ENCODE measurements around the gene ANKRD27.
"Not testable (repeated sequence)": the region's sequence is repeated elsewhere in the genome, so short reads cannot be mapped to it uniquely, and the experiment has no call there.

ANKRD27 gene

GRCh38 chr19:32605544-32605943 is 69.4 kb downstream of the ANKRD27 start:
- no peak for DNase-seq (ENCODE audit: low read depth)
- TF ChIP-seq CTCF (IDR thresholded peaks at IDR 0.05; ENCODE audit: control insufficient read depth, extremely low read depth, insufficient read depth), result no peak
- H3K4me3 ChIP-seq (ENCODE audit: low read depth, low read length), result no peak overlapping the region

- no peak for TF ChIP-seq CTCF (IDR thresholded peaks at IDR 0.05; ENCODE audit: control insufficient read depth, extremely low read depth, insufficient read depth)
- no peak overlapping the region for H3K4me3 ChIP-seq (ENCODE audit: low read depth, low read length)
- no peak for DNase-seq (ENCODE audit: low read depth)
Measured at GRCh38 chr19:32603961-32604360, 71.0 kb downstream of the ANKRD27 start.

- DNase-seq (ENCODE audit: low read depth), result peak; percentile 15
- H3K4me3 ChIP-seq (ENCODE audit: low read depth, low read length), result no peak overlapping the region
- peak; percentile 85 for TF ChIP-seq CTCF (IDR thresholded peaks at IDR 0.05; ENCODE audit: control insufficient read depth, extremely low read depth, insufficient read depth)
Measured at GRCh38 chr19:32599736-32600157, 75.2 kb downstream of the ANKRD27 start.

GRCh38 chr19:32599258-32599657 is 75.7 kb downstream of the ANKRD27 start:
- no peak overlapping the region for H3K4me3 ChIP-seq (ENCODE audit: low read depth, low read length)
- DNase-seq (ENCODE audit: low read depth), result no peak
- no peak for TF ChIP-seq CTCF (IDR thresholded peaks at IDR 0.05; ENCODE audit: control insufficient read depth, extremely low read depth, insufficient read depth)

GRCh38 chr19:32598022-32598421 is 77.0 kb downstream of the ANKRD27 start:
- TF ChIP-seq CTCF (IDR thresholded peaks at IDR 0.05; ENCODE audit: control insufficient read depth, extremely low read depth, insufficient read depth), result no peak
- DNase-seq (ENCODE audit: low read depth), result no peak
- H3K4me3 ChIP-seq (ENCODE audit: low read depth, low read length), result no peak overlapping the region

GRCh38 chr19:32595491-32595890 is 79.5 kb downstream of the ANKRD27 start:
- H3K4me3 ChIP-seq (ENCODE audit: low read depth, low read length), result no peak overlapping the region
- no peak for DNase-seq (ENCODE audit: low read depth)
- TF ChIP-seq CTCF (IDR thresholded peaks at IDR 0.05; ENCODE audit: control insufficient read depth, extremely low read depth, insufficient read depth), result no peak

GRCh38 chr19:32594021-32594420 is 81.0 kb downstream of the ANKRD27 start:
- H3K4me3 ChIP-seq (ENCODE audit: low read depth, low read length), result no peak overlapping the region
- no peak for DNase-seq (ENCODE audit: low read depth)
- no peak for TF ChIP-seq CTCF (IDR thresholded peaks at IDR 0.05; ENCODE audit: control insufficient read depth, extremely low read depth, insufficient read depth)

- DNase-seq (ENCODE audit: low read depth); H3K4me3 ChIP-seq (ENCODE audit: low read depth, low read length): not testable (repeated sequence)
Measured at GRCh38 chr19:32587747-32588504, 87.1 kb downstream of the ANKRD27 start.

All from LNCaP clone FGC (cell line).